H1 (cell line): ENCODE results near the gene NPY5R. TPM values are rescaled to one million over a fixed set of nuclear protein-coding genes. Genes with fewer than 3 reads are reported as not detected.

Source experiments
- CTCF ChIA-PET: fragments of 300-600 bp; sonication (Branson Sonifier 250); formaldehyde crosslinking; loops from one replicate; lab custom pipeline; 2021; ENCODE audit not compliant: partially characterized antibody; lab: Charles Lee
- POLR2A ChIA-PET: fragments of 300-600 bp; sonication (Branson Sonifier 250); formaldehyde crosslinking; loops from one replicate; lab custom pipeline; 2021; ENCODE audit warnings: inconsistent platforms; ENCODE audit not compliant: partially characterized antibody; lab: Charles Lee
- DNase-seq, 2 experiments: peaks; one replicate each; pipeline versions ENCODE4 v3.0.0 to v3.0.0-alpha.2; 2010 to 2022; ENCODE audit warnings: low spot score in 2 of 2, low read depth in 1 of 2, mixed read lengths in 1 of 2
- FAIRE-seq: peaks from 2 replicates; lab custom pipeline; 2011; peaks lifted over from hg19 to GRCh38; lab: Jason Lieb, UNC
- H2AFZ ChIP-seq: 2 replicates; pipeline ENCODE4 v1.8.1; 2012; ENCODE audit warnings: low read length, inconsistent platforms
- H2AK5ac ChIP-seq: 2 replicates; pipeline ENCODE4 v1.6.1; 2013; ENCODE audit warnings: low read depth, low read length
- H2BK120ac ChIP-seq: replicated peaks from 2 replicates; pipeline ENCODE3; 2013; ENCODE audit warnings: low read depth, low read length, inconsistent platforms
- H2BK12ac ChIP-seq: 2 replicates; pipeline ENCODE4 v1.6.1; 2013; ENCODE audit warnings: low read depth, low read length
- H2BK15ac ChIP-seq: 2 replicates; pipeline ENCODE4 v1.6.1; 2013; ENCODE audit warnings: low read length
- H2BK20ac ChIP-seq: 2 replicates; pipeline ENCODE4 v1.6.1; 2013; ENCODE audit warnings: low read length
- H2BK5ac ChIP-seq: 2 replicates; pipeline ENCODE4 v1.6.1; 2013; ENCODE audit warnings: low read depth, low read length
- H3K14ac ChIP-seq: 2 replicates; pipeline ENCODE4 v1.6.1; 2013; ENCODE audit warnings: inconsistent platforms; ENCODE audit not compliant: insufficient read length
- H3K18ac ChIP-seq: 2 replicates; pipeline ENCODE4 v1.6.1; 2013; ENCODE audit warnings: low read length; ENCODE audit errors: extremely low read depth
- H3K23ac ChIP-seq: 2 replicates; pipeline ENCODE4 v1.6.1; 2013; ENCODE audit warnings: inconsistent platforms; ENCODE audit not compliant: insufficient read length
- H3K23me2 ChIP-seq: 2 replicates; pipeline ENCODE4 v1.6.1; 2013; ENCODE audit warnings: low read depth, low read length
- H3K27ac ChIP-seq: 2 replicates; pipeline ENCODE4 v1.6.1; 2011; ENCODE audit warnings: low read depth, low read length, inconsistent platforms
- H3K27me3 ChIP-seq, 4 experiments: replicated peaks in 1 of 4; 1 replicate in 1 of 4; 2 replicates in 3 of 4; pipeline versions ENCODE4 v1.6.1 to v1.8.1; 2011 to 2013; ENCODE audit warnings: low read length in 3 of 4, mild to moderate bottlenecking in 3 of 4, inconsistent platforms in 2 of 4, mixed read lengths in 2 of 4, moderate library complexity in 1 of 4; ENCODE audit not compliant: control insufficient read depth in 3 of 4, insufficient read depth in 3 of 4; ENCODE audit errors: extremely low read depth in 1 of 4
- H3K36me3 ChIP-seq, 4 experiments: 2 replicates each; pipeline versions ENCODE4 v1.6.1 to v1.8.1; 2011 to 2013; ENCODE audit warnings: mild to moderate bottlenecking in 4 of 4, low read length in 3 of 4, moderate library complexity in 2 of 4, control low read depth in 1 of 4, inconsistent platforms in 1 of 4; ENCODE audit not compliant: insufficient read depth in 4 of 4, control insufficient read depth in 2 of 4
- H3K4ac ChIP-seq: replicated peaks from 2 replicates; pipeline ENCODE3; 2013; ENCODE audit warnings: low read length, low read depth, mixed read lengths, inconsistent platforms; ENCODE audit not compliant: insufficient read length
- H3K4me1 ChIP-seq, 4 experiments: replicated peaks in 1 of 4; 1 replicate in 1 of 4; 2 replicates in 3 of 4; pipeline versions ENCODE4 v1.6.1 to v1.8.1; 2011 to 2013; ENCODE audit warnings: low read length in 3 of 4, inconsistent platforms in 2 of 4, mixed read lengths in 1 of 4; ENCODE audit not compliant: insufficient read depth in 4 of 4, control insufficient read depth in 3 of 4
- H3K4me2 ChIP-seq, 2 experiments: 2 replicates each; pipeline versions ENCODE4 v1.6.1 to v1.8.1; 2011 to 2013; ENCODE audit warnings: low read depth in 2 of 2, low read length in 2 of 2, control low read depth in 1 of 2, inconsistent platforms in 1 of 2, mild to moderate bottlenecking in 1 of 2; ENCODE audit not compliant: insufficient read depth in 1 of 2
- H3K4me3 ChIP-seq, 4 experiments: fragments of 200-600, 300-600 bp in 1 of 4; sonication (generic), shearing (Covaris generic), sonication (Bioruptor Twin) in 1 of 4; 2 replicates each; pipeline versions ENCODE4 v1.5.1 to v1.8.1; 2011 to 2016; ENCODE audit warnings: low read length in 4 of 4, low read depth in 3 of 4, control low read depth in 2 of 4, inconsistent platforms in 2 of 4, mild to moderate bottlenecking in 2 of 4, mixed read lengths in 1 of 4, moderate library complexity in 1 of 4; ENCODE audit not compliant: insufficient read depth in 2 of 4; ENCODE audit errors: extremely low read depth in 1 of 4
- H3K56ac ChIP-seq: replicated peaks from 2 replicates; pipeline ENCODE3; 2013; ENCODE audit warnings: low read depth, mild to moderate bottlenecking, mixed read lengths, low read length, inconsistent platforms; ENCODE audit not compliant: insufficient read length
- H3K79me1 ChIP-seq: 2 replicates; pipeline ENCODE4 v1.6.1; 2013; ENCODE audit warnings: low read depth, low read length, control low read depth
- H3K79me2 ChIP-seq, 2 experiments: 2 replicates each; pipeline versions ENCODE4 v1.6.1 to v1.8.1; 2012 to 2013; ENCODE audit warnings: low read length in 2 of 2, mild to moderate bottlenecking in 2 of 2, inconsistent platforms in 1 of 2; ENCODE audit not compliant: insufficient read depth in 2 of 2, control insufficient read depth in 1 of 2
- H3K9ac ChIP-seq, 4 experiments: replicated peaks in 1 of 4; 1 replicate in 1 of 4; 2 replicates in 3 of 4; pipeline versions ENCODE4 v1.6.1 to v1.8.1; 2011 to 2013; ENCODE audit warnings: low read depth in 3 of 4, low read length in 3 of 4, control low read depth in 2 of 4, mild to moderate bottlenecking in 2 of 4, moderate library complexity in 2 of 4, inconsistent platforms in 1 of 4; ENCODE audit errors: extremely low read depth in 1 of 4
- H3K9me3 ChIP-seq, 2 experiments: 2 replicates each; pipeline versions ENCODE4 v1.6.1 to v1.8.1; 2012 to 2013; ENCODE audit warnings: mild to moderate bottlenecking in 2 of 2, moderate library complexity in 2 of 2, control low read depth in 1 of 2, inconsistent platforms in 1 of 2, low read depth in 1 of 2, low read length in 1 of 2, mixed read lengths in 1 of 2; ENCODE audit not compliant: insufficient read depth in 2 of 2
- H4K20me1 ChIP-seq, 2 experiments: replicated peaks in 1 of 2; 2 replicates each; pipeline versions ENCODE3 to v1.8.1; 2011 to 2013; ENCODE audit warnings: inconsistent platforms in 2 of 2, low read length in 2 of 2, mild to moderate bottlenecking in 1 of 2; ENCODE audit not compliant: insufficient read depth in 2 of 2, control insufficient read depth in 1 of 2
- H4K5ac ChIP-seq: 2 replicates; pipeline ENCODE4 v1.6.1; 2013; ENCODE audit warnings: low read length, low read depth, mixed read lengths, inconsistent platforms; ENCODE audit not compliant: insufficient read length
- H4K8ac ChIP-seq: 2 replicates; pipeline ENCODE4 v1.8.0; 2013; ENCODE audit warnings: mild to moderate bottlenecking, moderate library complexity, low read length, inconsistent platforms; ENCODE audit not compliant: insufficient read depth; ENCODE audit errors: extremely low read depth
- H4K91ac ChIP-seq: replicated peaks from 2 replicates; pipeline ENCODE3; 2013; ENCODE audit warnings: low read length, mixed read lengths, inconsistent platforms; ENCODE audit not compliant: insufficient read length
- BCL11A ChIP-seq, 2 experiments: IDR thresholded peaks; one replicate each; pipeline ENCODE4 v1.6.1; 2011; ENCODE audit warnings: low read depth in 2 of 2, low read length in 2 of 2, mild to moderate bottlenecking in 2 of 2
- EGR1 ChIP-seq: IDR thresholded peaks from 2 replicates; pipeline ENCODE4 v1.6.1; 2011; ENCODE audit warnings: low read depth, low read length, borderline replicate concordance
- KDM4A ChIP-seq: IDR thresholded peaks from one replicate; pipeline ENCODE4 v1.7.1; 2012; ENCODE audit warnings: low read depth, mild to moderate bottlenecking, moderate library complexity, low read length, inconsistent platforms; ENCODE audit not compliant: severe bottlenecking
- PHF8 ChIP-seq: fragments of 200-600 bp; sonication (generic); conservative IDR thresholded peaks from 2 replicates; pipeline ENCODE4 v1.7.1; 2012; ENCODE audit warnings: low read depth, mild to moderate bottlenecking, inconsistent platforms, low read length, moderate library complexity
- RBBP5 ChIP-seq: IDR thresholded peaks from 2 replicates; pipeline ENCODE4 v1.7.1; 2012; ENCODE audit warnings: low read depth, mild to moderate bottlenecking, inconsistent platforms, low read length, moderate library complexity, borderline replicate concordance
- RFX5 ChIP-seq: IDR thresholded peaks from 2 replicates; pipeline ENCODE4 v1.6.1; 2011; ENCODE audit warnings: low read depth, low read length, improper control_type of control experiment, borderline replicate concordance
- SP2 ChIP-seq: IDR thresholded peaks from 2 replicates; pipeline ENCODE4 v1.6.1; 2012; ENCODE audit warnings: mild to moderate bottlenecking, low read length, inconsistent platforms
- SRF ChIP-seq: IDR thresholded peaks from 2 replicates; pipeline ENCODE4 v1.6.1; 2011; ENCODE audit warnings: mild to moderate bottlenecking, low read depth, low read length, moderate library complexity
- WGBS, 2 experiments: shearing (Covaris generic) in 1 of 2; methylation state at CpG; one replicate each; pipeline versions ENCODE4 v1.1.6 to v1.1.7; 2013 to 2015; ENCODE audit warnings: low lambda C conversion rate in 2 of 2, mixed read lengths in 2 of 2, inconsistent platforms in 1 of 2, low coverage in 1 of 2, missing lambda C conversion rate in 1 of 2; ENCODE audit not compliant: insufficient replicate concordance in 2 of 2, insufficient coverage in 1 of 2, insufficient read length in 1 of 2; ENCODE audit errors: extremely low coverage in 1 of 2, missing lambda C conversion rate in 1 of 2; 5-methylcytosine and 5-hydroxymethylcytosine counted together
- polyA plus RNA-seq, 7 experiments: library from polyadenylated mRNA; depleted of rRNA in 3 of 7; stranded (reverse) in 5 of 7; unstranded in 2 of 7; fragments of >200 nt in 5 of 7; fragments of 200-250 nt in 2 of 7; gene quantifications; 1 replicate in 5 of 7; 2 replicates in 1 of 7; 4 replicates in 1 of 7; pipeline versions ENCODE4 v1.2.1 to v1.2.3, GENCODE V29; 2011 to 2013; ENCODE audit warnings: missing spikeins in 2 of 7, mixed read lengths in 2 of 7
- total RNA-seq: library from RNA; stranded (reverse); fragmentation: NEBNext Ultra II Directional; extraction: Animal tissue kit (Norgen Biotek cat#: 25700); gene quantifications from 2 replicates; pipeline ENCODE4 v1.2.1, GENCODE V29; 2021

NPY5R gene
- total and polyA plus RNA-seq, 2 of the 8 experiments (the other 6 are each of a cell fraction or from before 2014, with no cell fraction given), result 1.5 to 1.9 TPM

DNA sequence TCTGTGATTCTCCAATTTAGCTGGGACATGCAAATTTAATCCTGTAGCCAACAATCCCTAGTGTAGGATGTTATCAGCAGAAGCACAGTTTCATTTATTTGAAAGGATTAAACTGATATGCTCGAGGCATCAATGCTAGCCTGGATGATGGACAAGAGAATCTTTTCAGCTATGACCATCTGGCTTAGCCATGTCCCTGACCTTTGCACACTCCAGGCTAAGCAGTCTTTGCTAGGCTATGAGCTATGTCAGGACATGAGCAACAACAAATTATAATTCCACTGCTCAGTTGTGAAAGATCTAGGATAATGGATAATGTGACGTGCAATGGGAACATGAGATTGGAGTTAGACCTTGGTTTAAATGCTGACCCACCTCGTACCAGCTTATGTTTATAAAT lies 43.2 kb upstream of the NPY5R start:
- Histone ChIP-seq H2BK5ac (no peak overlapping the region), H3K79me1 (no peaks in the 10 kb centered on the region), H4K8ac (no peak overlapping the region), H3K23ac (no peak overlapping the region), H4K5ac (no peak overlapping the region), H3K56ac (no peak overlapping the region), H3K27me3 (no peaks in the 10 kb centered on the region), H3K9me3 (no peaks in the 10 kb centered on the region), H3K4me1 (no peaks in the 10 kb centered on the region), H3K4me2 (no peak overlapping the region), H2BK120ac (no peak overlapping the region), H4K91ac (no peak overlapping the region), H3K23me2 (no peaks in the 10 kb centered on the region), H3K14ac (no peak overlapping the region), H3K4me3 (no peak overlapping the region), H2AFZ (no peak overlapping the region), H2BK12ac (no peak overlapping the region), H3K18ac (no peak overlapping the region), H2BK20ac (no peak overlapping the region), H3K27ac (no peak overlapping the region), H4K20me1 (no peaks in the 10 kb centered on the region), H3K36me3 (no peaks in the 10 kb centered on the region), H3K9ac (no peak overlapping the region), H3K4ac (no peak overlapping the region), H2AK5ac (no peak overlapping the region), H2BK15ac (no peak overlapping the region), H3K79me2 (no peaks in the 10 kb centered on the region)
- WGBS, 2 experiments, result 86% methylated on average over 3 of the region's 3 CpGs; no CpG with 5 or more reads in 1 of the 2 experiments
- no peak for TF ChIP-seq RFX5
- TF ChIP-seq PHF8, result no peak
- no peak for TF ChIP-seq RBBP5
- no peak for TF ChIP-seq BCL11A (IDR thresholded peaks at IDR 0.05; ENCODE audit: low read depth in 2 of 2, low read length in 2 of 2)
- TF ChIP-seq SP2, result no peak
- TF ChIP-seq KDM4A, result no peak
- TF ChIP-seq EGR1, result no peak
- no peak for TF ChIP-seq SRF
- POLR2A ChIA-PET, result no interaction called here
- FAIRE-seq, result no peak
- CTCF ChIA-PET, result interaction anchor here (0.5 to 1.2 kb wide), 4 partner anchors 30 to 256 kb away, joined by 3 read pairs; no protein-coding TSS in a partner anchor
- DNase-seq, result no peak
